Activated T-cell treated with anti-CD3 and anti-CD28 coated beads, Interleukin-2, amount 50 U/mL, for 4 hours (primary cell): ENCODE data around the gene PTPN14. TPM values are rescaled to one million over a fixed set of nuclear protein-coding genes. Genes with fewer than 3 reads are reported as not detected.
"Not testable (repeated sequence)": the region's sequence is repeated elsewhere in the genome, so short reads cannot be mapped to it uniquely, and the experiment has no call there.

Source experiments
- ATAC-seq, 2 donors: fragments of 200-7000 bp; cut with Tn5 transposase; one replicate each; pipeline ENCODE4 v1.10.0; 2021
- DNase-seq: peaks from one replicate; pipeline ENCODE4 v3.0.0-alpha.2; 2020
- H3K27me3 Mint-ChIP-seq: one replicate; pipeline ENCODE4 v1.8.0; 2021; ENCODE audit warnings: low read depth, mixed read lengths
- H3K36me3 Mint-ChIP-seq: one replicate; pipeline ENCODE4 v1.8.0; 2022; ENCODE audit warnings: mixed read lengths; ENCODE audit not compliant: insufficient read depth
- H3K4me1 Mint-ChIP-seq: one replicate; pipeline ENCODE4 v1.8.0; 2021; ENCODE audit warnings: low read depth, mixed read lengths
- H3K4me3 Mint-ChIP-seq: one replicate; pipeline ENCODE4 v1.8.0; 2021; ENCODE audit warnings: mild to moderate bottlenecking, moderate library complexity, mixed read lengths
- H3K9me3 Mint-ChIP-seq: one replicate; pipeline ENCODE4 v1.8.0; 2021; ENCODE audit warnings: mixed read lengths
- total RNA-seq, 3 donors: library from RNA; stranded (reverse); gene quantifications; one replicate each; pipeline ENCODE4 v1.2.1, GENCODE V29; 2021

PTPN14 gene
- total RNA-seq: 1 to 10 TPM; 1.3 to 3.1 (median 1.8) TPM

DNA sequence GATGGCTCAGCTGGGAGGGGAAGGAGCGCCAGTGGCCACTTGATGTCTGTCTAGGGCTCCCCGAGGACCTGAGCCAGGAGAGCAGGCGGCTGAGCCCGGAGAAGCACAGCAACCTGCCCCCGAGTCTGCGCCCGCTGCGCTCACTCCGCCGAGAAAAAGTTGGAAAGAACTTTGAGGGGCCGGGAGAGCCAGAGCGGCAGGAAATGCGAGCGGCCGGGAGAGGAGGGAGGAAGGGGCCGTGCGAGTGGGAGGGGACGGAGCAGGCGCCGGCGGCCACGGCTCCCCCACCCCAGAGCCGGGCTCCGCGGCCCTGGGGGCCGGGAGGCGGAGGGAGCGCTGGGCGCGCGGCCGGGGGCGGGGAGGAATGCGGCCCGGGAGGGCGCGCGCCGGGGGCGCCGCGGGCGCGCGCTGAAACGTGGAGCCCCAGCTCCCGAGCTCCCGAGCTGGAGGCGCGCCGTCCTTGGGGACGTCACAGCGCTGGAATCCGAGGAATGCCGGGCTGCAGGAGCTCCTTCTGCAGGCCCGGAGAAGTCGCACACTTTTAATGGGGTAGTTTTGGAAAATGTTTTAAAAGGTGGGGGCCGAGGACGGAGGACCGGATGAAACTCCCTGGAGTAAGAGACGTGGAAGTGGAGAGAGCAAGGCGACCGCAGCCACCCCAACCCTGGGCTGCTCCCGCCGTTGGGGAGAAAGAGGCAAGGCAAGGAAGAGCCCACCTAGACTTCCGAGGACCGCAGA lies at the start of gene PTPN14:
PTPN14 (minus strand) TSS at position 167 of the 738 bp plus-strand sequence. CDS start 86,799 bp downstream, outside the sequence.
- no peaks in the 10 kb centered on the region for H3K9me3 Mint-ChIP-seq
- peak; percentile 25 to 51 for ATAC-seq
- H3K4me3 Mint-ChIP-seq: peak within 1 kb of the TSS; percentile 61
- H3K4me1 Mint-ChIP-seq: peaks cover 6% of the 10 kb centered on the region
- no peak for DNase-seq
- H3K27me3 Mint-ChIP-seq: peaks cover 57% of the 10 kb centered on the region
- no peaks in the 10 kb centered on the region for H3K36me3 Mint-ChIP-seq

DNA sequence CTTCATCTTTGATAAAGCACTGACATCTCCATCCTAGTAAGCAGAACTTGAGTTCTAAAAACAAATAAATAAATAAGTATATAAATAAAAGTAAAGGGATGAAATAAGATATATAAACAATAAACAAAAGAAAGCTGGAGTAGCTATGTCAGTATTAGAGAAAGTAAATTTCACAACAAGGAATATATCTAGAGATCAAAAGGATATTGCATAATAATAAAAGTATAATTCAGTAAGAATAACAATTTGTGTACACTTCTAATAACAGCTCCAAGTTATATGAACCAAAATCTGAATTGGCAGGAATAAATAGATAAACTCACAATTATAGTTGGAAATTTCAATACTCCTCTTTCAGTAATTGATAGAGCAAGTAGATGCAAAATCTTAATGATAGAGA lies 41.8 kb upstream of the PTPN14 start:
- no peak overlapping the region for H3K4me3 Mint-ChIP-seq
- ATAC-seq (no peak), DNase-seq (no peak)
- no peaks in the 10 kb centered on the region for H3K36me3 Mint-ChIP-seq
- H3K27me3 Mint-ChIP-seq: no peaks in the 10 kb centered on the region
- H3K9me3 Mint-ChIP-seq: no peaks in the 10 kb centered on the region
- H3K4me1 Mint-ChIP-seq: no peaks in the 10 kb centered on the region

DNA sequence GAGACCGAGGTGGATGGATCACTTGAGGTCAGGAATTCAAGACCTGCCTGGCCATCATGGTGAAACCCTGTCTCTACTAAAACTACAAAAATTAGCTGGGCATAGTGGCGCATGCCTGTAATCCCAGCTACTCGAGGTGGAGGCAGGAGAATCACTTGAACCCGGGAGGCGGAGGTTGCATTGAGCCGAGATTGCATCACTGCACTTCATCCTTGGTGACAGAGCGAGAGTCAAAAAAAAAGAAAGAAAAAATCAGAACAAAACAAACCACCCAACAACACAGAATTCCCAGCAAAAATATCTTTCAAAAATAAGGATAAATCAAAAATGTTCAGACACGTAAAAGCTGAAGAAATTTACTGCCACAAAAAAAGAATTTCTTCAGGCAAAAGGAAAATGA lies 40.5 kb upstream of the PTPN14 start:
- not testable (repeated sequence) for H3K9me3 Mint-ChIP-seq, H3K36me3 Mint-ChIP-seq, DNase-seq, H3K4me3 Mint-ChIP-seq, H3K4me1 Mint-ChIP-seq, ATAC-seq, H3K27me3 Mint-ChIP-seq

DNA sequence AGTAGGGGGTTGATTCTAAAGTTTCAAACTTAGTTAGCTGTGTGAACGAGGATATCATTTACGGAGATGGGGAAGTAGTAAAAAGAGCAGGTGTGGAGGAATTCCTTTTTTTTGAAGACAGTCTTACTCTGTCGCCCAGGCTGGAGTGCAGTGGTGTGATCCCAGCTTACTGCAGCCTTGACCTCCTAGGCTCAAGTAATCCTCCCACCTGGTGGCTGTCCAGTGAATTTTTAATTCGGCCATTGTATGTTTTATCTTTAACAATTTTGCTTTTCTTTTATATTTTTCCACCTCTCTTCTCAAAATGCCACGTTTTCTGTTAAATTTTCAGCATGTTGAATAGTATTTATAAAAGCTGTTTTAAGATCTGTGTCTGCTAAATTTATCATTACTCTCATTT lies 39.3 kb upstream of the PTPN14 start:
- H3K27me3 Mint-ChIP-seq: peaks cover 2% of the 10 kb centered on the region
- H3K36me3 Mint-ChIP-seq: no peaks in the 10 kb centered on the region
- DNase-seq (no peak), ATAC-seq (no peak)
- H3K9me3 Mint-ChIP-seq: no peaks in the 10 kb centered on the region
- H3K4me1 Mint-ChIP-seq: no peaks in the 10 kb centered on the region
- H3K4me3 Mint-ChIP-seq: no peak overlapping the region

DNA sequence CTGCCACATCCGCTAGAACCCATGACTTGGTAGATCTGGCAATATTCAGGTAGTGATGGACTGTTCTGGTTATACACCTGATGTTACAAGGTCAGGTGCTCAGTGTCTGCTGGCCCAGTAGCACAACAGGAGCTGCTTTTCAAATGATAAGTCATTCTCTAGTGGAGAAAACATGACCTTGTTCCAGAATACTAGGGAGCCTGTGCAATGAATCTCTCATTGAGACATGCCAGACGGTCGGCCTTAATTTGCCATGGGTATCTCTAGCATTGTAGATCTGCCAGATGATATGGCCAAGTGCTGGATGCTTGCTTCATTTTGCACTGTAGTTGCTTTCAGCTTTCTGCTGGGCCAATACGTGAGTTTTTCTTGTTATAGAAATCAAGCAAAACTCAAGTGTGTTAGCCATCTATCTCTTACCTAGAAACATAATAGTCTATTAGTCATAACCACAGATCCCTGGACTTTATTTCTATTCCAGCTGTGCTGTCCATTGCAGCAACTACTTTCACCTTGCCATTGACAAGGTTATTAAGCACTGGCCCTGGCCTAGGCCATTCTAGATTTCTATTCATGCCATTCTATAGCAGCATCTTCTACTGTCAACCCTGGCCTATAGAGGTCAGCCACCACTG lies 37.7 kb upstream of the PTPN14 start:
- no peak for ATAC-seq
- H3K4me1 Mint-ChIP-seq: no peaks in the 10 kb centered on the region
- H3K4me3 Mint-ChIP-seq: no peak overlapping the region
- no peaks in the 10 kb centered on the region for H3K9me3 Mint-ChIP-seq
- no peaks in the 10 kb centered on the region for H3K36me3 Mint-ChIP-seq
- peaks cover 2% of the 10 kb centered on the region for H3K27me3 Mint-ChIP-seq
- DNase-seq: no peak

DNA sequence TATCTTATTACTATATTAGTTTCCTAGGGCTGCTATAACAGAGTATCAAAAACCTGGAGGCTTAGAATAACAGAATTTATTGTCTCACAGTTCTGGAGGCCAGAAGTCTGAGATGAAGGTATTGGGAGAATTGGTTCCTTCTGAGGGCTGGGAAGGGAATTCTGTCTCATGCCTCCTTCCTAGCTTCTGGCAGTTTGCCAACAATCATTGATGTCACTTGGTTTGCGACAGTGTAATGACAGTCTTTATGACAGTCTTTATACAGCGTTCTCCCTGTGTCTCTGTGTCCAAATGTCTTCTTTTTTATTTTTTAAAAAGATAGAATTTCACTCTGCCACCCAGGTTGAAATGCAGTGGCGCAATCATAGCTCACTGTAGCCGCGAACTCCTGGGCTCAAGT lies 35.8 kb upstream of the PTPN14 start:
- H3K36me3 Mint-ChIP-seq: no peaks in the 10 kb centered on the region

DNA sequence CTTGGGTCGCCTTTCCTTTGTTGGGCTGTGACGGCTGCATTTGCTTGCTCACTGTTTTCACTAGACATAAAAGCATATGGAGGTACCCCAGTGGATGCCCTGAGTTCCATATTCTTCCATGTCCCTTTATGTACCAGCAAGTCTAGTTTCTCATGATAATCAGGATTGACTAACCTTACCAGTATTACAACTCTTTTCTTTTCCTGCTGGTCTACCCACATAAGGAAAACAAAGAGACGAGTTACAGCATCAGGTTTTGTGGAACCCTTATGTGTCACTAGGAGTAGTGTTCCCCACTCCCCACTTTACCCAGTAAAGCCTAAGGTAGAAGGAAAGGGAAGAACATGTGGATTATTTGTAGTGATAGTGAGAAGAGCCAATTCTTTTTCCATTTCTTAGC lies 35.2 kb upstream of the PTPN14 start:
- Mint-ChIP-seq H3K4me1 (no peaks in the 10 kb centered on the region), H3K27me3 (peaks cover 2% of the 10 kb centered on the region), H3K9me3 (no peaks in the 10 kb centered on the region), H3K36me3 (no peaks in the 10 kb centered on the region), H3K4me3 (no peak overlapping the region)
- ATAC-seq (no peak), DNase-seq (no peak)

More for the DNA sequence above, 35.8 kb upstream of the PTPN14 start:
- Mint-ChIP-seq H3K27me3 (peaks cover 2% of the 10 kb centered on the region), H3K4me3 (no peak overlapping the region), H3K9me3 (no peaks in the 10 kb centered on the region), H3K4me1 (no peaks in the 10 kb centered on the region)
- DNase-seq: no peak
- no peak for ATAC-seq

DNA sequence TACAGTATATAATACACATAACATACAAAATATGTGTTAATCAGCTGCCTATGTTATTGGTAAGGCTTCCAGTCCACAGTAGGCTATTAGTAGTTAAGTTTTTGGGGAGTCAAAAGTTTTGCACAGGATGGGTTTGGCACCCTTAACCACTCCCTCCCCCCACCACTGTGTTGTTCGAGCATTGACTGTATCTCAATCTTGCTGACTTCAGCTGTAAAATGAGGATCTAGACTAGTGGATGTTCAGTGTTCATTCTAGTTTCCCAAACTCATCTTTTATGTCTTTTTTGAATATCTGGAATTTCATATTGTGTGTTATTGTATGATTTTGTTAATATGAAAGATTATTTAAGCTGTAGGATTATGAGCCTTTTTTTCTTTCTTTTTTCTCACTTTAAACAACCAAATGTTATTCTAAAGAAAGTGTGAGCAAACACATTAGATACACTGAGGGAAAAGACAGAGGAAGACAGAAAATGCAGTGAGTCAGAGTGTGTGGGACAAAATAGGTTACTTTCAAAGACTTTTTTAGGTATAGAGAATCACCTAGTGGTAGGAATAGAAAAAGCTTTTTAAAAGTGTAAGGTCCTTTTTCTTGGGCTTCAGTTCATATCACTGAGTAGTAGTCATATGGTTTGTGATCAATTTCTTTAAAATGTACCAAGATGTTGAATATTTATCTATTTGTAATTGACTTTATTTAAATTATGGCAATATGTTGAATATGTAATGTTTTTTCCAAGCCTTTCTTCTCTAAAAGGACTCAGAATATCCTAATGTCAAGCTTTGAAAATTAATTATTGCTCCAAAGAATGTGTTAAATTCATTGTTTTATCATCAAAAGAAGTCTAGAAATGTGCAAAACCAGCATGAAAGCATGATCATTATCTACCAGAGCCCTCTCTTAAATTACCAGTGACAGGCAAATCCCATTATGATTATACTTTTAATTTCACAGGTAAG lies 33.7 kb upstream of the PTPN14 start:
- ATAC-seq (peak; percentile 41 to 65), DNase-seq (no peak)
- H3K4me3 Mint-ChIP-seq: no peak overlapping the region
- H3K4me1 Mint-ChIP-seq: no peaks in the 10 kb centered on the region
- H3K9me3 Mint-ChIP-seq: no peaks in the 10 kb centered on the region
- no peaks in the 10 kb centered on the region for H3K36me3 Mint-ChIP-seq
- H3K27me3 Mint-ChIP-seq: peaks cover 2% of the 10 kb centered on the region

DNA sequence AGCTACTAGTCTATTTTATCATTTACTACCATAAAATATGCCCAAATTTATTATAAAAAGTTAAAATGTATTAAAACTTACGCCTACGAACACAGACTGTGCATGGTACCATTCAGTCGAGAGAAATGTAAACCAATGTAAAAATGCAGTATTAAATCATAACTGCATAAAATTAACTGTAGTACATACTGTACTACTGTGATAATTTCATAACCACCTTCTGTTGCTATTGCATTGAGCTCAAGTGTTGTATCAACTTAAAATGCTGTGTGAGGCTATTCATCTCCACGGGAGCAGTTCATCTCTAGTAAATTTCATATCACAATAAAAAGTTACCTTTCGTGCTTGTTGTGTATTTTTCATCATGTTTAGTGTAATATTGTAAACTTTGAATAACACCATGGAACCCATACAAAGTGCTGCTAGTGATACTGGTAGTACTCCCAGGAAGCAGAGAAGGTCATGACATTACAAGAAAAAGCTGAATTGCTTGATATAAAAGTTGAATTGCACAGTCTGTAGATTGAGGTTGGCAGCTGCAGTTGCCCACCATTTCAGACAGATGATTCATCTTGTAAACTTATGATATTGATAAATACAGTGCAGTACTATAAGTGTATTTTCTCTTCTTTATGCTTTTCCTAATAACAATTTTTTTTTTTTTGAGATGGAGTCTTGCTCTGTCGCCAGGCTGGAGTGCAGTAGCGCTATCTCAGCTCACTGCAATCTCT lies 32.6 kb upstream of the PTPN14 start:
- ATAC-seq (no peak), DNase-seq (no peak)
- H3K36me3 Mint-ChIP-seq: no peaks in the 10 kb centered on the region
- H3K27me3 Mint-ChIP-seq: peaks cover 4% of the 10 kb centered on the region
- no peaks in the 10 kb centered on the region for H3K4me1 Mint-ChIP-seq
- no peak overlapping the region for H3K4me3 Mint-ChIP-seq
- no peaks in the 10 kb centered on the region for H3K9me3 Mint-ChIP-seq

DNA sequence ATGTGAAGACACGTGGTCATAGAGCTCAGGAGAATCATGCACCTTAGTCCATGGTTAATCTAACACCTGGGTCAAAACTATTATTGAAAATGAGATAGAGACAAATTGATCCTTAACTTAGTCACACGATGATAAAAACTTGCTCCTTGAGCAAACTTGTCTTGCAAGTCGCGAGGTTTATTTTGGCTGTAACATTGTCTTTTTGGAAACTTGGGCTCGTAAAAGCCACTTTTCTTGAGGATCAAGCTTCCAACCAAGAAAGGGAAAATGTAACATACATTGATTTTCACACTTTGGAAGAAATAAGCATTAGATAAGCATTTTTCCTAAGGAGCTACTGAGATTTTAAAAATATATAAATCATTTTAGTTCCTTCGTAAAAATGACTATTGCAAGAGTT lies 31.7 kb upstream of the PTPN14 start:
- Mint-ChIP-seq H3K4me1 (no peaks in the 10 kb centered on the region), H3K4me3 (no peak overlapping the region), H3K27me3 (peaks cover 4% of the 10 kb centered on the region), H3K9me3 (no peaks in the 10 kb centered on the region), H3K36me3 (no peaks in the 10 kb centered on the region)
- ATAC-seq (no peak), DNase-seq (no peak)

DNA sequence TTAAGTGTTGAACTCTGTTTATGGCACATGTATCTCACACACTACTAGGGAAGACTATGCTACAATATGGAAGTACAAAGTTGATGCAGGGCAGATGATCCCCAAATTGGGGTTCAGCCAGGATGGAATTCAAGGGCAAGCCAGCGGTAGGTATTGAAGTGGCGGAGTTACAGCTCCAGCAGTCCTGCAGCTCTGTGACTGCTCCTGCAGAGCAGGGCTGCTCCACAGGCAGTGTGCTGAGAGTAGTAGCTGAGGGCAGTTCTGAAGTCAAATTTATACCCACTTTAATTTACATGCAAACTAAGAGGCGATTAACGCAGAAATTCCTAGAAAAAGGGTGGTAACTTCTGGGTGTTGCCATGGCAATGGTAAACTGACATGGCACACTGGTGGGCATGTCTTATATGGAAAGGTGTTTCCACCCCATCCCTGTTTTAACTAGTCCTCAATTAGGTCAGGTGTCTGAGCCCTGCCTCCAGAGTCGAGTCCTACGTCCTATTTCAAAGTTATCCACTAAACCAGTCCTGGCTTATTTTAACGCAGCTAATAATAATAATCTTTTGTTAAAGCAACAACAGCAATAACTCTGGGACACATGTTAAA lies 31.0 kb upstream of the PTPN14 start:
- H3K9me3 Mint-ChIP-seq: no peaks in the 10 kb centered on the region
- DNase-seq (no peak), ATAC-seq (no peak)
- H3K4me1 Mint-ChIP-seq: no peaks in the 10 kb centered on the region
- no peaks in the 10 kb centered on the region for H3K36me3 Mint-ChIP-seq
- peaks cover 4% of the 10 kb centered on the region for H3K27me3 Mint-ChIP-seq
- no peak overlapping the region for H3K4me3 Mint-ChIP-seq

DNA sequence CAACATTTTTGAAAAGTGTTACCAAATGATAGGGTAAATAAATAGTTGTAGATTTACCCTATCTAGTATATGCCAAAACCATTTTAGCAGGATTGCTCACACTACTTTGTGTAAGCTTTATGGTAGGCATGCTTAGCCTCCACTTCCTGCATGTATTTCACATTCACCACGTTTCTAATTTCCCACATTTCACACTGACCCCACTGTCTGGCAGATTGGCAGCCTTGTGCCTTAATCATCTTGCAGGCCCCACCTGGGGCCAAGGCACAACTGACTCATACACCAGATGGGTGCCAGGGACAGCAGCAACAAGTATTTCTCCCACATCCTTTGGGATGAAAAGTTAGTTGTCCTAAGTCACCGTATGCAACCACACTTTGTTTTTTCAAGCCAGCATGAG lies 30.4 kb upstream of the PTPN14 start:
- ATAC-seq (no peak), DNase-seq (no peak)
- Mint-ChIP-seq H3K36me3 (no peaks in the 10 kb centered on the region), H3K4me3 (no peak overlapping the region), H3K4me1 (no peaks in the 10 kb centered on the region), H3K9me3 (peaks cover 5% of the 10 kb centered on the region), H3K27me3 (peaks cover 4% of the 10 kb centered on the region)

DNA sequence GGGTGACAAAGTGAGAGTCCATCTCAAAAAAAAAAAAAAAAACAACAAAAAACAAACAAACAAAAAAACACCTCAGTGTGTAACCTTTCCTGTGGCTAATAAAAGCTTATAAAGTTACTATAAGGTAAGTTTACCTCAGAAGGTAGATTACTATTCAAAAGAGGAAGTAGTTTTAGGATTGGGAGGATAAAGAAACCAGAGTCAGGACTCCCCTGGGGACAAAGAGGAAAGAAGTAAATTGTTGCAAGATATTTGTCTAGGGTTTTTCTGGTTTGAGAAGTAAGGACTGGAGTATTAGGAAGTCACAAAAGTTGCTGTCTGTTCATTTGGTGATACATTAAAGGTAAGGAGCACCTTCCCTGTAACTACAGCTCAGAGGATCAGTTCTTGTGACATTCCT lies 27.8 kb upstream of the PTPN14 start:
- DNase-seq: no peak
- Mint-ChIP-seq H3K27me3 (peaks cover 3% of the 10 kb centered on the region), H3K4me3 (no peak overlapping the region), H3K9me3 (peaks cover 16% of the 10 kb centered on the region), H3K36me3 (peaks cover 2% of the 10 kb centered on the region), H3K4me1 (no peaks in the 10 kb centered on the region)
- no peak for ATAC-seq

DNA sequence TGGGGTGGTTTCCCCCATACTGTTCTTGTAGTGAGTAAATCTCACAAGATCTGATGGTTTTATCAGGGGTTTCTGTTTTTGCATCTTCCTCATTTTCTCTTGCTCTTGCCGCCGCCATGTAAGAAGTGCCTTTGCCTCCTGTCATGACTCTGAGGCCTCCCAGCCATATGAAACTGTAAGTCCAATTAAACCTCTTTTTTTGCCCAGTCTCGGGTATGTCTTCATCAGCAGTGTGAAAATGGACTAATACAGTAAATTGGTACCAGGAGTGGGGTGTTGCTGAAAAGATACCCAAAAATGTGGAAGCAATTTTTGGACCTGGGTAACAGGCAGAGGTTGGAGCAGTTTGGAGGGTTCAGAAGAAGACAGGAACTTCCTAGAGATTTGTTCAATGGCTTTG lies 24.7 kb upstream of the PTPN14 start:
- H3K4me3 Mint-ChIP-seq, H3K4me1 Mint-ChIP-seq, ATAC-seq, H3K36me3 Mint-ChIP-seq, H3K27me3 Mint-ChIP-seq, DNase-seq: not testable (repeated sequence)
- H3K9me3 Mint-ChIP-seq: peaks cover 16% of the 10 kb centered on the region
